GM18873 (cell line): ENCODE results near the gene OR10G2.
"Not testable (repeated sequence)": the region's sequence is repeated elsewhere in the genome, so short reads cannot be mapped to it uniquely, and the experiment has no call there.

Source experiments
- ATAC-seq: cut with Tn5 transposase; IDR thresholded peaks from one replicate; pipeline ENCODE4 v1.9.1; 2021; ENCODE audit warnings: mild to moderate bottlenecking, moderate library complexity, moderate number of reproducible peaks; ENCODE audit not compliant: unreplicated experiment, low FRiP score

The OR10G2 gene

DNA sequence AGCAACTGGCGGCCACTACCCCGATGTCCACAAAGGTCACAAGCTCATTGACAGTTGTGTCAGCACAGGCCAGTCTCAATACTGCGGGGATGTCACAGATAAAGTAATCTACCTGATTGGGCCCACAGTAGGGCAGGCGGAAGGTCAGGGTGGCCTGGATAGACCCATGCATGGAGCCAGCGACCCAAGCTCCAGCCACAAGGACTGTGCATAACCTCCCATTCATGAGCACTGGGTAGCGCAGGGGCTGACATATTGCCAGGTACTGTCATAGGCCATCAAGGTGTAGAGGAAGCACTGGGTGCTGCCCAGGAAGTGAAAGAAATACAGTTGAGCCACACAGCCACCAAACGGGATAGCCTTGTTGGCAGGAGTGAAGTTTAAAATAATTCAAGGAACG lies 32.6 kb downstream of the OR10G2 start:
- ATAC-seq = not testable (repeated sequence)

DNA sequence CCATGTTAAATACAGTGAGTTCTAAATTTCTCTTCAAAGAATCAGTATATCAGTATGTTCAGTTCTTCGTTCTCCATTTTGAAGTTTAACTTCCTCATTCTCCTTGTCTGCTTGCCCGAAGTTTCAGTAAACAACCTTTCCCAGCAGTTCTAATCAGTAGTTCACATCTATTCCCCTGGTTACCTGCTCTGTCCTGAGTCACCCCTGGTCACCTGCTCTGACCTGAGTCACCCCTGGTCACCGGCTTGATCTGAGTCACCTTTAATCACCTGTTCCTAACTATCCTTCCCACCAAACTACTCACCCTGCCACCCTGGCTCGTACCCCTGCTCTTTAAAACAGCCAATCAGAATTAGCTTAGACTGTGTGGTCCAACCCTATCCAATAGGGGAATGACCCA lies 45.4 kb downstream of the OR10G2 start:
- ATAC-seq = no peak
